Measurements from ENCODE around the gene FAM117B. TPM values are rescaled to one million over a fixed set of nuclear protein-coding genes. Genes with fewer than 3 reads are reported as not detected.

Gene FAM117B
- total RNA-seq, 4 donors from 2014 or later, result 9.6 to 16.1 (median 11.6) TPM

- TF ChIP-seq CTCF (IDR thresholded peaks at IDR 0.05; ENCODE audit: low read depth), result no peak
Measured at GRCh38 chr2:202605174-202605573, 29.6 kb upstream of the FAM117B start.

- no peak for TF ChIP-seq CTCF (IDR thresholded peaks at IDR 0.05; ENCODE audit: low read depth)
Measured at GRCh38 chr2:202608142-202608852, 26.5 kb upstream of the FAM117B start.

- no peak for TF ChIP-seq CTCF (IDR thresholded peaks at IDR 0.05; ENCODE audit: low read depth)
Measured at GRCh38 chr2:202609381-202610145, 25.2 kb upstream of the FAM117B start.

- no peak for TF ChIP-seq CTCF (IDR thresholded peaks at IDR 0.05; ENCODE audit: low read depth)
Measured at GRCh38 chr2:202610380-202610779, 24.4 kb upstream of the FAM117B start.

GRCh38 chr2:202612145-202612544 lies 22.6 kb upstream of the FAM117B start:
- no peak for TF ChIP-seq CTCF (IDR thresholded peaks at IDR 0.05; ENCODE audit: low read depth)

GRCh38 chr2:202613479-202613878 lies 21.3 kb upstream of the FAM117B start:
- no peak for TF ChIP-seq CTCF (IDR thresholded peaks at IDR 0.05; ENCODE audit: low read depth)

GRCh38 chr2:202624133-202624532 lies 10.6 kb upstream of the FAM117B start:
- no peak for TF ChIP-seq CTCF (IDR thresholded peaks at IDR 0.05; ENCODE audit: low read depth)
